DND-41 (cell line): ENCODE measurements around the gene COG5.

ENCODE experiments used
- ATAC-seq: fragments of 200-7000 bp; cut with Tn5 transposase; 3 replicates; pipeline ENCODE4 v1.9.1; 2021; ENCODE audit warnings: low read depth; ENCODE audit not compliant: insufficient read depth
- DNase-seq: peaks from one replicate; pipeline ENCODE4 v3.0.0-alpha.2; 2020
- H2AFZ ChIP-seq: 2 replicates; pipeline ENCODE4 v1.6.0; 2012; ENCODE audit warnings: low read depth, low read length
- H3K27ac ChIP-seq: 2 replicates; pipeline ENCODE4 v1.5.1; 2012; ENCODE audit warnings: low read length, inconsistent platforms
- H3K27me3 ChIP-seq: fragments of 200-600 bp; sonication (generic); 2 replicates; pipeline ENCODE4 v1.6.0; 2012; ENCODE audit warnings: low read length, mild to moderate bottlenecking, inconsistent platforms; ENCODE audit not compliant: insufficient read depth, poor library complexity
- H3K36me3 ChIP-seq: 2 replicates; pipeline ENCODE4 v1.5.1; 2012; ENCODE audit warnings: low read length, inconsistent platforms; ENCODE audit not compliant: insufficient read depth
- H3K4me1 ChIP-seq: 2 replicates; pipeline ENCODE4 v1.5.1; 2012; ENCODE audit warnings: mild to moderate bottlenecking, low read length; ENCODE audit not compliant: insufficient read depth
- H3K4me2 ChIP-seq: 2 replicates; pipeline ENCODE4 v1.6.0; 2012; ENCODE audit warnings: mild to moderate bottlenecking, moderate library complexity, low read length, inconsistent platforms; ENCODE audit not compliant: insufficient read depth
- H3K4me3 ChIP-seq, 2 experiments: fragments of 200-600 bp in 1 of 2; shearing (Covaris generic) in 1 of 2; 2 replicates each; pipeline ENCODE4 v1.5.1; 2012 to 2016; ENCODE audit warnings: inconsistent platforms in 2 of 2, low read length in 2 of 2, mild to moderate bottlenecking in 2 of 2, low read depth in 1 of 2, moderate library complexity in 1 of 2
- H3K79me2 ChIP-seq: 2 replicates; pipeline ENCODE4 v1.6.0; 2012; ENCODE audit warnings: low read length, inconsistent platforms; ENCODE audit not compliant: insufficient read depth
- H3K9ac ChIP-seq: 2 replicates; pipeline ENCODE4 v1.6.0; 2012; ENCODE audit warnings: low read depth, mild to moderate bottlenecking, inconsistent platforms, low read length, moderate library complexity
- H3K9me3 ChIP-seq: 2 replicates; pipeline ENCODE4 v1.5.1; 2012; ENCODE audit warnings: low read length, moderate library complexity, mild to moderate bottlenecking, inconsistent platforms; ENCODE audit not compliant: insufficient read depth, severe bottlenecking
- H4K20me1 ChIP-seq: 2 replicates; pipeline ENCODE4 v1.6.0; 2012; ENCODE audit warnings: low read length; ENCODE audit not compliant: insufficient read depth
- EZH2 ChIP-seq: IDR thresholded peaks from 3 replicates; pipeline ENCODE4 v1.6.1; 2012; ENCODE audit warnings: borderline replicate concordance, low read depth, mild to moderate bottlenecking, moderate library complexity, low read length, inconsistent platforms; ENCODE audit not compliant: severe bottlenecking
- TF ChIP-seq, protein P1 (sequence below): IDR thresholded peaks from 2 replicates; pipeline ENCODE4 v1.5.1; 2012; ENCODE audit warnings: borderline replicate concordance, low read length, moderate library complexity, mild to moderate bottlenecking; ENCODE audit not compliant: poor library complexity, severe bottlenecking; ENCODE audit errors: extremely low read depth

COG5 gene

DNA sequence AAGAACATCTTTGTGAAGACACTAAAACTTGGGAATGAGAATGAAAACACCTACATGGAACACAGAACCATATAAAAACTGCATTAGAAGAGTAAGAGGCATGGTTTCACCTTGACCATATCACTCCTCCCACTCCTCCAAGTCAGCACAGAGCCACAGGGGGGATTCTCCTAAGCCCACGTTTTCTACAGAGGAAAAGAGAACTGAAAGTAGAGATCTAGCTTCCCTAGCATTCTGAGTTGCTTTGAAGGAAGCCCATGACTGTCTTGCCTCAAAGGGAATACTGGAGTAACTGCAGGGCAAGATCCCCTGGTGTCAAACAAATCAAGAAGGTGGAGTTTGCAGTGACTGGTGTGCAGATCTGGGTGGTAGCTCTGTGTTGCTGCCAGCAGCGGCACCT lies 351.0 kb downstream of the COG5 start:
- ATAC-seq (no peak), DNase-seq (no peak)
- Histone ChIP-seq H3K9ac (no peak overlapping the region), H2AFZ (no peak overlapping the region), H3K36me3 (peaks cover 23% of the 10 kb centered on the region), H3K4me3 (no peak overlapping the region), H3K4me1 (no peaks in the 10 kb centered on the region), H3K27me3 (no peaks in the 10 kb centered on the region), H3K4me2 (no peak overlapping the region), H3K9me3 (peaks cover 7% of the 10 kb centered on the region), H3K79me2 (no peaks in the 10 kb centered on the region), H4K20me1 (no peaks in the 10 kb centered on the region), H3K27ac (no peak overlapping the region)
- TF ChIP-seq, protein P1, sequence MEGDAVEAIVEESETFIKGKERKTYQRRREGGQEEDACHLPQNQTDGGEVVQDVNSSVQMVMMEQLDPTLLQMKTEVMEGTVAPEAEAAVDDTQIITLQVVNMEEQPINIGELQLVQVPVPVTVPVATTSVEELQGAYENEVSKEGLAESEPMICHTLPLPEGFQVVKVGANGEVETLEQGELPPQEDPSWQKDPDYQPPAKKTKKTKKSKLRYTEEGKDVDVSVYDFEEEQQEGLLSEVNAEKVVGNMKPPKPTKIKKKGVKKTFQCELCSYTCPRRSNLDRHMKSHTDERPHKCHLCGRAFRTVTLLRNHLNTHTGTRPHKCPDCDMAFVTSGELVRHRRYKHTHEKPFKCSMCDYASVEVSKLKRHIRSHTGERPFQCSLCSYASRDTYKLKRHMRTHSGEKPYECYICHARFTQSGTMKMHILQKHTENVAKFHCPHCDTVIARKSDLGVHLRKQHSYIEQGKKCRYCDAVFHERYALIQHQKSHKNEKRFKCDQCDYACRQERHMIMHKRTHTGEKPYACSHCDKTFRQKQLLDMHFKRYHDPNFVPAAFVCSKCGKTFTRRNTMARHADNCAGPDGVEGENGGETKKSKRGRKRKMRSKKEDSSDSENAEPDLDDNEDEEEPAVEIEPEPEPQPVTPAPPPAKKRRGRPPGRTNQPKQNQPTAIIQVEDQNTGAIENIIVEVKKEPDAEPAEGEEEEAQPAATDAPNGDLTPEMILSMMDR = no peak
- no peak for TF ChIP-seq EZH2

DNA sequence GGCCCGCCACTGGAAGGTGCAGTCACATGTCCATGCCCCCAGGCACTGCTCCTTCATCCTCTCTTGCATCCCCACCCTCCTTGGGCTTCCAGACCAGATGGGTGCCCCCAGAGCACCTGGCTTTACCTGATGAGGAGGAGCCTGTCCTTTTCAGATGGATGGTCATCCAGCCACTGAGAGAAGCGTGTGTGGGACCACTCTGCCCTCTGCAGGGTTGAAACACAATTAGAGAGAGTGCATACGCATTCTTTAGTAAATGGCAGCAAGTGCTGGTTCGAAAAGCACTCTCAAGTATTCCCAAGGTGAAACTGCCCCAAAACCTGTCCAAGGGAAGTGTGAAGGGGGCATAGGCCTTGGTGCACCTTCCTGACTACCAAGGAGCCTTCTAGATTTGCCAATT lies 353.3 kb downstream of the COG5 start:
- ATAC-seq = no peak

DNA sequence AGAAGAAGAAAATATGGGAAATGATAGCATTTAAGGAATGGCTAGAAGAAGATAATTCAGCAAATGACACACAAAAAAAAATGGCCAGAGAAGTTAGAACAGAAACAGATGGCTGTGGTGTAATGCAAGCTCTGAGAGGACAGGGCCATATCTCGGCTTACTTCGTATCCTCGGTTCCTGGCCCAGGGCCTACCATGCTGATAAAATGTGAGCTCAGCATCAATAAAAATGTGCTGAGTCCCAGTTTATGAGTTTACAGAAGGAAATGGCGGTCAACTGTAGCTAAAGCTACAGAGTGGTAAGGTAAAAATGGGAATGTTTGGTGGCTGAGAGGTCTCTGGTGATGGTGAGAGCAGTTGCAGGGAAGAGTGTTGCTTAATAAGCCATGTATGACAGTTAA lies 354.2 kb downstream of the COG5 start:
- H4K20me1 ChIP-seq = no peaks in the 10 kb centered on the region
- H2AFZ ChIP-seq = no peak overlapping the region
- H3K4me2 ChIP-seq = no peak overlapping the region
- H3K4me1 ChIP-seq = no peaks in the 10 kb centered on the region
- no peaks in the 10 kb centered on the region for H3K27me3 ChIP-seq
- no peak overlapping the region for H3K9ac ChIP-seq
- H3K27ac ChIP-seq = no peak overlapping the region
- H3K79me2 ChIP-seq = no peaks in the 10 kb centered on the region
- peaks cover 3% of the 10 kb centered on the region for H3K9me3 ChIP-seq
- TF ChIP-seq, protein P1 = no peak
- no peak for TF ChIP-seq EZH2
- no peak for DNase-seq
- no peak for ATAC-seq
- peaks cover 51% of the 10 kb centered on the region for H3K36me3 ChIP-seq
- H3K4me3 ChIP-seq = no peak overlapping the region

More for the DNA sequence above, 353.3 kb downstream of the COG5 start:
- no peak overlapping the region for H3K4me3 ChIP-seq
- H3K9me3 ChIP-seq = peaks cover 7% of the 10 kb centered on the region
- no peak overlapping the region for H3K4me2 ChIP-seq
- H2AFZ ChIP-seq = no peak overlapping the region
- H3K79me2 ChIP-seq = no peaks in the 10 kb centered on the region
- TF ChIP-seq, protein P1 = no peak
- no peak for TF ChIP-seq EZH2
- DNase-seq = no peak
- no peaks in the 10 kb centered on the region for H4K20me1 ChIP-seq
- H3K4me1 ChIP-seq = no peaks in the 10 kb centered on the region
- no peak overlapping the region for H3K27ac ChIP-seq
- no peak overlapping the region for H3K9ac ChIP-seq
- no peaks in the 10 kb centered on the region for H3K27me3 ChIP-seq
- H3K36me3 ChIP-seq = peaks cover 43% of the 10 kb centered on the region

DNA sequence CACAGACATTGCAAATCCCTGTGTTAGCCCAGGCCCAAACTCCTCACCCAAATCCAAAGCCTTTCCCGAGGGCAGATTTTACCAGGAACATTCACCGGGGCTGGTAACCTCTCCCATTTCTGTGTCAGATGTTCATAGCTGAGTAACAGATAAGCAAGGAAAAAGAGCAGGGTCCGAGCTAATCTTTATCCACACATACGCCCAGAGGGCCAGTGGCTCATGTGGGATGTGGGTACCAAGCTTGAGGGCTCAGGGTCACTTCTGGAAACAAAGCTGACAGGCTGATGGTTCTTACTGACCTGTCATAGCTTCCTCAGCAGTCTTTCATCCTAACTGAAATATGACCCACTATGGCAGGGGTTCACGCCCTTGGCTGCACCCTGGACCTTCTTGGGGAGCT lies 355.2 kb downstream of the COG5 start:
- no peak for ATAC-seq
- no peak for TF ChIP-seq EZH2
- TF ChIP-seq, protein P1 = no peak
- Histone ChIP-seq H3K9me3 (no peaks in the 10 kb centered on the region), H3K4me3 (no peak overlapping the region), H4K20me1 (no peaks in the 10 kb centered on the region), H3K27ac (no peak overlapping the region), H3K36me3 (peaks cover 59% of the 10 kb centered on the region), H3K4me1 (no peaks in the 10 kb centered on the region), H3K79me2 (no peaks in the 10 kb centered on the region), H3K27me3 (no peaks in the 10 kb centered on the region), H3K4me2 (no peak overlapping the region), H2AFZ (no peak overlapping the region), H3K9ac (no peak overlapping the region)
- DNase-seq = no peak
